Stomach (tissue), 9 donors: ENCODE results near the gene JADE1. TPM values are rescaled to one million over a fixed set of nuclear protein-coding genes. Genes with fewer than 3 reads are reported as not detected.

Experiments used
- DNase-seq, 2 donors: peaks; one replicate each; pipeline versions ENCODE4 v3.0.0 to v3.0.0-alpha.2; 2013 to 2019
- H3K27ac ChIP-seq, 5 donors: fragments of 200-600 bp in 4 of 5; sonication (generic) in 4 of 5; one replicate each; pipeline ENCODE4 v1.5.1; 2013 to 2019; ENCODE audit warnings: mild to moderate bottlenecking in 1 of 5, moderate library complexity in 1 of 5
- H3K27me3 ChIP-seq, 3 donors: fragments of 200-600 bp; sonication (generic); one replicate each; pipeline ENCODE4 v1.5.1; 2017 to 2019; ENCODE audit warnings: mixed run types in 1 of 3
- H3K36me3 ChIP-seq, 4 donors: fragments of 200-600 bp; sonication (generic); 1 replicate in 3 of 4; 2 replicates in 1 of 4; pipeline ENCODE4 v1.5.1; 2016 to 2019
- H3K4me1 ChIP-seq, 4 donors: fragments of 200-600 bp; sonication (generic); one replicate each; pipeline ENCODE4 v1.5.1; 2016 to 2019
- H3K4me3 ChIP-seq, 4 donors: fragments of 200-600 bp; sonication (generic) in 3 of 4; one replicate each; pipeline ENCODE4 v1.5.1; 2016 to 2019; ENCODE audit warnings: mild to moderate bottlenecking in 1 of 4
- H3K9me3 ChIP-seq, 4 donors: fragments of 200-600 bp; sonication (generic); one replicate each; pipeline ENCODE4 v1.5.1; 2016 to 2019
- CTCF ChIP-seq, 7 experiments: fragments of 450-650 bp in 4 of 7; fragments of 200-600 bp in 3 of 7; sonication (generic) in 3 of 7; IDR thresholded peaks; one replicate each; pipeline ENCODE4 v1.5.1; 2016 to 2019; ENCODE audit warnings: antibody characterized with exemption in 7 of 7, control low read depth in 2 of 7, mild to moderate bottlenecking in 1 of 7
- EP300 ChIP-seq: sonication (generic); formaldehyde crosslinking; IDR thresholded peaks from one replicate; pipeline ENCODE4 v1.6.1; 2017; ENCODE audit warnings: antibody characterized with exemption
- POLR2A ChIP-seq, 4 donors: fragments of 450-650 bp; IDR thresholded peaks; one replicate each; pipeline ENCODE4 v1.6.1; 2016; ENCODE audit warnings: antibody characterized with exemption in 4 of 4, control low read depth in 2 of 4, mild to moderate bottlenecking in 1 of 4, moderate library complexity in 1 of 4
- POLR2AphosphoS5 ChIP-seq, 3 donors: sonication (generic); formaldehyde crosslinking; IDR thresholded peaks; one replicate each; pipeline ENCODE4 v1.6.1; 2016; ENCODE audit warnings: antibody characterized with exemption in 3 of 3
- WGBS, 5 donors: extraction: QIAGEN DNeasy Blood & Tissue Kit in 3 of 5; methylation state at CpG; one replicate each; pipeline versions ENCODE4 v1.1.5 to v1.1.7; 2013 to 2018; 5-methylcytosine and 5-hydroxymethylcytosine counted together
- intact Hi-C: fragments of 100-400 bp; cut with DNase I; formaldehyde crosslinking; loops from one replicate; pipeline ENCODE4 v1.15.1; 2023; ENCODE audit warnings: low total_unique reads
- polyA plus RNA-seq, 3 donors: library from polyadenylated mRNA; stranded (reverse); fragments of 200-250 nt; gene quantifications; one replicate each; pipeline ENCODE4 v1.2.3, GENCODE V29; 2013
- total RNA-seq, 5 donors: library from RNA; depleted of rRNA; stranded (reverse); fragments of >200 nt; gene quantifications; one replicate each; pipeline versions ENCODE4 v1.1.0 to v1.2.3, GENCODE V29; 2014 to 2016
- donor health status: healthy with polysubstance abuse.
- donor health status: Bipolar disorder and iron deficiency.
- donor health status: healthy.

Gene JADE1
- total and polyA plus RNA-seq, 8 donors, result 11.2 to 57.2 (median 22.0) TPM

- no peak for TF ChIP-seq POLR2AphosphoS5 (IDR thresholded peaks at IDR 0.05)
- intact Hi-C loops, result no loop called here
- Histone ChIP-seq H3K27me3 (no peaks in the 10 kb centered on the region), H3K4me1 (peaks cover 0 to 41% (median 16%) of the 10 kb centered on the region in 4 donors), H3K4me3 (no peak overlapping the region), H3K9me3 (no peaks in the 10 kb centered on the region), H3K36me3 (peaks cover 79 to 100% (median 99%) of the 10 kb centered on the region in 4 donors), H3K27ac (no peak overlapping the region)
- 91 to 100% (median 96%) methylated on average over 2 of the region's 2 CpGs for WGBS, 5 donors
- no peak for DNase-seq
Measured at GRCh38 chr4:128856246-128856645, 46.7 kb downstream of the JADE1 start.

GRCh38 chr4:128858879-128859671 is 49.6 kb downstream of the JADE1 start:
- intact Hi-C loops, result no loop called here

GRCh38 chr4:128859887-128860677 is 50.6 kb downstream of the JADE1 start:
- H3K36me3 ChIP-seq, result peaks cover 69 to 99% (median 95%) of the 10 kb centered on the region in 4 donors
- 35 to 63% (median 62%) methylated on average over 6 of the region's 6 CpGs for WGBS, 5 donors
- peak in 1 of 2 donors; percentile 66 for DNase-seq

More at GRCh38 chr4:128858879-128859671, 49.6 kb downstream of the JADE1 start:
- peak in 1 of 2 donors; percentile 58 for DNase-seq
- TF ChIP-seq CTCF (IDR thresholded peaks at IDR 0.05), result no peak
- TF ChIP-seq POLR2AphosphoS5 (IDR thresholded peaks at IDR 0.05), result no peak
- no peak for TF ChIP-seq EP300
- no peak for TF ChIP-seq POLR2A (IDR thresholded peaks at IDR 0.05)
- no peak overlapping the region for H3K4me3 ChIP-seq
- peak overlapping the region in 1 of 5 donors; percentile 35 for H3K27ac ChIP-seq
- no peaks in the 10 kb centered on the region for H3K27me3 ChIP-seq
- H3K4me1 ChIP-seq, result peaks cover 9 to 63% (median 31%) of the 10 kb centered on the region in 4 donors
- peaks cover 71 to 99% (median 95%) of the 10 kb centered on the region in 4 donors for H3K36me3 ChIP-seq
- H3K9me3 ChIP-seq, result no peaks in the 10 kb centered on the region
- 79 to 88% (median 85%) methylated on average over 18 of the region's 18 CpGs for WGBS, 5 donors

GRCh38 chr4:128861856-128862518 is 52.5 kb downstream of the JADE1 start:
- Histone ChIP-seq H3K27me3 (no peaks in the 10 kb centered on the region), H3K4me3 (no peak overlapping the region), H3K27ac (peak overlapping the region in 2 of 5 donors; percentile 1 to 25), H3K36me3 (peaks cover 59 to 97% (median 88%) of the 10 kb centered on the region in 4 donors), H3K9me3 (no peaks in the 10 kb centered on the region), H3K4me1 (peaks cover 9 to 54% (median 31%) of the 10 kb centered on the region in 4 donors)
- no peak for DNase-seq
- WGBS, 5 donors, result 78 to 89% (median 82%) methylated on average over 11 to 13 of the region's 13 CpGs
- intact Hi-C loops, result loop anchor here (10.0 kb wide), 2 partner anchors 307 to 407 kb away; no protein-coding TSS in a partner anchor
- TF ChIP-seq CTCF (IDR thresholded peaks at IDR 0.05) (no peak), POLR2AphosphoS5 (IDR thresholded peaks at IDR 0.05) (no peak)

More at GRCh38 chr4:128859887-128860677, 50.6 kb downstream of the JADE1 start:
- peak overlapping the region in 3 of 5 donors; percentile 35 to 55 (median 44) for H3K27ac ChIP-seq
- no peaks in the 10 kb centered on the region for H3K27me3 ChIP-seq
- H3K4me1 ChIP-seq, result peaks cover 9 to 54% (median 31%) of the 10 kb centered on the region in 4 donors
- H3K4me3 ChIP-seq, result no peak overlapping the region
- intact Hi-C loops, result loop anchor here (10.0 kb wide), 2 partner anchors 305 to 405 kb away; no protein-coding TSS in a partner anchor
- no peak for TF ChIP-seq CTCF (IDR thresholded peaks at IDR 0.05)
- no peak for TF ChIP-seq POLR2A (IDR thresholded peaks at IDR 0.05)
- no peak for TF ChIP-seq EP300
- TF ChIP-seq POLR2AphosphoS5 (IDR thresholded peaks at IDR 0.05), result peak in 2 of 3 donors; percentile 9 to 28
- H3K9me3 ChIP-seq, result no peaks in the 10 kb centered on the region
